ENCODE measurements around the gene ATP5IF1.

Gene ATP5IF1

GRCh38 chr1:28196330-28196729 lies 39.6 kb upstream of the ATP5IF1 start:
- Histone ChIP-seq H3K79me2 (ENCODE audit: insufficient read depth, low read length) (no peaks in the 10 kb centered on the region), H4K20me1 (ENCODE audit: insufficient read depth, low read length) (0 out of 2 replicates have a peak, but pooled peaks cover 2% of the 10 kb centered on the region), H3K4me3 (ENCODE audit: low read depth in 1 of 2, low read length in 2 of 2) (no peak overlapping the region), H3K36me3 (ENCODE audit: insufficient read depth, low read length) (peaks cover 34% of the 10 kb centered on the region), H3K9me3 (ENCODE audit: insufficient read depth, low read length, severe bottlenecking) (no peaks in the 10 kb centered on the region), H3K27ac (ENCODE audit: low read length) (no peak overlapping the region), H2AFZ (ENCODE audit: low read depth, low read length) (no peak overlapping the region), H3K4me1 (ENCODE audit: insufficient read depth, low read length) (no peaks in the 10 kb centered on the region), H3K27me3 (ENCODE audit: insufficient read depth, low read length, poor library complexity) (no peaks in the 10 kb centered on the region), H3K4me2 (ENCODE audit: insufficient read depth, low read length) (no peak overlapping the region), H3K9ac (ENCODE audit: low read depth, low read length) (no peak overlapping the region)
- DNase-seq (no peak), ATAC-seq (ENCODE audit: insufficient read depth, low read depth) (no peak)
- TF ChIP-seq CTCF (IDR thresholded peaks at IDR 0.05; ENCODE audit: borderline replicate concordance, extremely low read depth, low read length, poor library complexity, severe bottlenecking) (no peak), EZH2 (IDR thresholded peaks at IDR 0.05; ENCODE audit: borderline replicate concordance, low read depth, low read length, severe bottlenecking) (no peak)

GRCh38 chr1:28197682-28198415 lies 38.1 kb upstream of the ATP5IF1 start:
- Histone ChIP-seq H3K27me3 (ENCODE audit: insufficient read depth, low read length, poor library complexity) (no peaks in the 10 kb centered on the region), H3K9me3 (ENCODE audit: insufficient read depth, low read length, severe bottlenecking) (no peaks in the 10 kb centered on the region), H3K36me3 (ENCODE audit: insufficient read depth, low read length) (peaks cover 39% of the 10 kb centered on the region), H3K79me2 (ENCODE audit: insufficient read depth, low read length) (no peaks in the 10 kb centered on the region), H3K4me3 (ENCODE audit: low read depth in 1 of 2, low read length in 2 of 2) (no peak overlapping the region), H3K4me2 (ENCODE audit: insufficient read depth, low read length) (no peak overlapping the region), H2AFZ (ENCODE audit: low read depth, low read length) (no peak overlapping the region), H3K27ac (ENCODE audit: low read length) (no peak overlapping the region), H3K9ac (ENCODE audit: low read depth, low read length) (no peak overlapping the region), H4K20me1 (ENCODE audit: insufficient read depth, low read length) (0 out of 2 replicates have a peak, but pooled peaks cover 2% of the 10 kb centered on the region), H3K4me1 (ENCODE audit: insufficient read depth, low read length) (no peaks in the 10 kb centered on the region)
- no peak; the same call in 2 of the 3 replicates for ATAC-seq (ENCODE audit: insufficient read depth, low read depth)
- TF ChIP-seq EZH2 (IDR thresholded peaks at IDR 0.05; ENCODE audit: borderline replicate concordance, low read depth, low read length, severe bottlenecking) = no peak
- TF ChIP-seq CTCF (IDR thresholded peaks at IDR 0.05; ENCODE audit: borderline replicate concordance, extremely low read depth, low read length, poor library complexity, severe bottlenecking) = no peak
- no peak for DNase-seq

- 0 out of 2 replicates have a peak, but pooled peaks cover 2% of the 10 kb centered on the region for H4K20me1 ChIP-seq (ENCODE audit: insufficient read depth, low read length)
- ATAC-seq (ENCODE audit: insufficient read depth, low read depth) (peak; percentile 58; the same call in 1 of the 3 replicates), DNase-seq (no peak)
- peaks cover 56% of the 10 kb centered on the region for H3K36me3 ChIP-seq (ENCODE audit: insufficient read depth, low read length)
- no peaks in the 10 kb centered on the region for H3K9me3 ChIP-seq (ENCODE audit: insufficient read depth, low read length, severe bottlenecking)
- no peaks in the 10 kb centered on the region for H3K79me2 ChIP-seq (ENCODE audit: insufficient read depth, low read length)
- no peak overlapping the region for H2AFZ ChIP-seq (ENCODE audit: low read depth, low read length)
- H3K27ac ChIP-seq (ENCODE audit: low read length) = no peak overlapping the region
- H3K27me3 ChIP-seq (ENCODE audit: insufficient read depth, low read length, poor library complexity) = no peaks in the 10 kb centered on the region
- H3K4me1 ChIP-seq (ENCODE audit: insufficient read depth, low read length) = no peaks in the 10 kb centered on the region
- no peak overlapping the region for H3K4me3 ChIP-seq (ENCODE audit: low read depth in 1 of 2, low read length in 2 of 2)
- TF ChIP-seq CTCF (IDR thresholded peaks at IDR 0.05; ENCODE audit: borderline replicate concordance, extremely low read depth, low read length, poor library complexity, severe bottlenecking) = no peak
- no peak for TF ChIP-seq EZH2 (IDR thresholded peaks at IDR 0.05; ENCODE audit: borderline replicate concordance, low read depth, low read length, severe bottlenecking)
- no peak overlapping the region for H3K4me2 ChIP-seq (ENCODE audit: insufficient read depth, low read length)
- no peak overlapping the region for H3K9ac ChIP-seq (ENCODE audit: low read depth, low read length)
Observed at GRCh38 chr1:28199328-28200233, 36.3 kb upstream of the ATP5IF1 start.
